Skin of body (tissue), 2 donors: ENCODE measurements around the gene MCF2L. TPM values are rescaled to one million over a fixed set of nuclear protein-coding genes. Genes with fewer than 3 reads are reported as not detected.
A peak's percentile ranks its signal among the peaks of the same experiment; 100 is the strongest.

ENCODE experiments used
- DNase-seq: peaks from one replicate; lab custom pipeline; 2025; lab: John Stamatoyannopoulos, UW
- total RNA-seq: library from RNA; depleted of rRNA; stranded (reverse); fragments of >200 nt; gene quantifications from one replicate; pipeline ENCODE4 v1.2.3, GENCODE V29; 2014

MCF2L gene
- total RNA-seq, 1 donor from 2014 or later = 23.9 TPM

DNA sequence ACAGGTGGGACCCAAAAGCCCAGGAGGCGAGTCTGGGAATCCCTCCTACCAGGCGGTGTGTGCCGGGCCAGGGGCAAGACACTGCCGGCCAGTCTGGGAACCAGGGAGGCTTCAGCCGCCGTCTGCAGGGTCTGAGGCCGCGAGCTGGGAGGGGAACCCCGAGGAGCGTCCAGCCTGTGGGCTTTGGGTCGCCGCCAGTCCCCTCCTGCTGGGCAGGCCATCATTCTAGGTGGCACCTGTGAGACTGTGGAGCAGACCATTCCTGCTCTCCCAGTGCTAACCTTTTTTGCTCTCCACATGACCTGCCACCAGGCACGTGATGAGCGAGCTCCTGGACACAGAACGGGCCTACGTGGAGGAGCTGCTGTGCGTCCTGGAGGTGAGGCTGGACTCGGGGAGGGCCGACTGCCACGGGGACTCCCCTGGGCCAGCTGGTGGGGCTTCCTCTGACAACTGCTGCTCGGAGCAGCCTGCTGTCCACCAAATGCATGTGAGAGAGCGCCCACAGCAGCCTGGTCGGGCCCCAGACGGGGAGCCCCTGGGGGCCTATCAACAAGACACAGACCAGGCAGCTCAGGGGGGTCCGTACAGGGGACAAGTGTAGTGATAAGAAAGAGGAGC lies 112.0 kb downstream of the MCF2L start:
- DNase-seq = no peak

DNA sequence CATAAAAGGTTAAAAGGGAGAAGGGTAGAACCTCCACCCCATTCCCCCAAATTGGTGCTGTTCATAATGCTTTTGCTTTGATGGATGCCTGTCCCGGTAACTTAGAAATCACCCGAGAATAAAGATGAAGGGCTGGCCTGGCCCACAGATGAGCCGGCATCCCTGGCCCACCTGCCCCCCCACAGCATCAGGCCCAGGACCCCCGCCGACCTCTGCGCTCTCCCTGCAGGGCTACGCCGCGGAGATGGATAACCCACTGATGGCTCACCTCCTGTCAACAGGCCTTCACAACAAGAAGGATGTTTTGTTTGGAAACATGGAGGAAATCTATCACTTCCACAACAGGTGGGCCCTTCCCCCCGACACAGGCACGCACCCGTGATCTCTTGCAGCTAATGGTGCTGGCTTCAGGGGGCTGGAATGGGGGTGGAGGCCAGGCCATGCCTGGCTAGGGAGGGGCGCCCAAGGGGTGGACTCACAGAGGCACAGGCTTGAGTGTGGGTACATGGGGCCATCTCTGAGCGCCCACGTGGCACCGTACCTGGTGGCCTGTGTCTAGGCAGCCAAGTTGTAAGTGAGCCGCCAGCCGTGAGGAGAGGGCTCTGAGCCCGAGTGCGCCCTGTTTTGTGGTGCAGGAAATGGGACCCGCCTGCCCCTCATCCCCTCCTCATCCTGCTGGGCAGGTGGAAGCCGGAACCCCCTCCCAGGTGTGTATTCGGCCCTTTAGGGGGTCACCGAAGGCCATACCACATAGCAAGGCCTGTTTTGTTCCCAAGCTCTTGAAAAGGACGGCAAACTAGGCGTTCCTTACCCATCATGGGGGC lies 113.4 kb downstream of the MCF2L start:
- no peak for DNase-seq

DNA sequence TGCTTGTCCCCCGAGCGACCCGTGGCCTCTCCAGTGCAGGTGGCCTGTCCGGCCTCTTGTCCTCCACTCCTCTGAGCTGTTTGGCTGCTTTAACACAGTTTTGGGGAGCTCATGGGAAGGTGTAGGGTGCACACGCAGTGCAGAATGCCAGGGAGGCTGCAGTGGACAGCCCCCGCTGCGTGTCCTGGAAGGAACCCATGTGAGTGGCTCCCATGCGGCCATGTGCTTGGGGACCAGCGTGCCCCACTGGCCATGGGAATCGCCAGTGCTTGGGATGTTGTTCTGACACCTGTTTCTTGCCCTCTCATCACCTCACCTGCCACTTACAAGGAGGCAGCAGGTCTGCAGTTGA lies 114.0 kb downstream of the MCF2L start:
- no peak for DNase-seq

DNA sequence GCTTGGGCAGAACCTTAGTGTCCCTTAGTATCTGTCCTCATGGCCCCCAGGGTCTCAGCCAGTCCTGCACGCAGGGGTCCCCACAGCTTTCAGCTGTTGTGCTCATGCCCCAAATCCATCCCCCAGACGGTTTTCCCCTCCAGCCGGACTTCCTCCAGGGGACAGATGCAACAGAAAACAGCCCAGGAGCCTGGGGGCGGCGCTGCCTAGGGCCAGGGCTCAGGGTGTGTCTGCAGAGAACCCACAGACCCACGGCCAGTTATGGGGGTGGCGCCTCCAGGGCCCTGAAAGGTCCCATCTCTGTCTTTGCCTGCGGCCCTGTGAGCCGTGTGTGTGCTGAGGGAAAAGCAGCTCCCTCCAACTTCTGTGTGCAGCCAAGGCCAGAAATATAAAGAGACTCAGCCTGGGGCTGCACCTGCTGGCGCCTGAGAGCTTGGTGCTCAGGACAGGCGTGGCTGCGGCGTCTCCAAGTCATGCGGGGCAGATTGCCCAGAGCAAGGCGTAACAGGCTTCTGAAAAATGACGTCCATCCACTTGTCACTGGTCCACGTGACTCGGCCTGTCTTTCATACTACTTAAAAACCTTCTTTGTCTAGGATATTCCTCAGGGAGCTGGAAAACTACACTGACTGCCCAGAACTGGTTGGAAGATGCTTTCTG lies 114.5 kb downstream of the MCF2L start:
- DNase-seq = peak; percentile 43

DNA sequence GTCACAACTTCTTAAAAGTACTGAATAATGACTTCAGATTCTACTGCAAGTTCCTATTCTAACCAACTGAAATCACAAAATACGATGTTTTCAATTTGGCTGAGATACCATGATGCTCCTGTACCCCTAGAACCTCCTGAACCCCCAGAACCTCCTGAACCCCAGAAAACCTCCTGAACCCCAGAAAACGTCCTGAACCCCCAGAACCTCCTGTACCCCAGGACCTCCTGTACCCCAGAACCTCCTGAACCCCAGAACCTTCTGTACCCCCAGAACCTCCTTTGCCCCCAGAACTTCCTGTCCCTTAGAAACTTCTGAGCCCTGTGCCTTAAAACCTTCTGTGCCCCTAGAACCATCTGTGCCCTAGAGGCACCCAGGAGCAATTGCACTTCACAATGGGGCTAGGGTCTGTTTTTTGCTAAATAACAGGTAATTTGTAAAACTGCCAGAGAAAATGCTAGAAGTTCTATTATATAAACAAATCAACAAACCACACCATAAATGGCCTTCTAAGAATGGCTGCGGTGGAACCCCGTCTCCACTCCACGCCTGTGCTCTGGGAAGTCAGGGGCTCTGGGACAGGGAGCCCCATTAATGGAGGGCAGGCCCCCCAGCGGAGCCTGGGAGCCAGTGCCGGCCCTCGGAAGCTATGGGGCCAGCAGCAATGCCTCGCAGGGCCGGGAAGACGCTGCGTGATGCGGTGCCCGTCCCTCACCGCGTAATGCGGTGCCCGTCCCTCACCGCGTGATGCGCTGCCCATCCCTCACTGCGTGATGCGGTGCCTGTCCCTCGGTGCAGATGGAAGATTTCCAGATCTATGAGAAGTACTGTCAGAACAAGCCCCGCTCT lies 115.3 kb downstream of the MCF2L start:
- DNase-seq = no peak

DNA sequence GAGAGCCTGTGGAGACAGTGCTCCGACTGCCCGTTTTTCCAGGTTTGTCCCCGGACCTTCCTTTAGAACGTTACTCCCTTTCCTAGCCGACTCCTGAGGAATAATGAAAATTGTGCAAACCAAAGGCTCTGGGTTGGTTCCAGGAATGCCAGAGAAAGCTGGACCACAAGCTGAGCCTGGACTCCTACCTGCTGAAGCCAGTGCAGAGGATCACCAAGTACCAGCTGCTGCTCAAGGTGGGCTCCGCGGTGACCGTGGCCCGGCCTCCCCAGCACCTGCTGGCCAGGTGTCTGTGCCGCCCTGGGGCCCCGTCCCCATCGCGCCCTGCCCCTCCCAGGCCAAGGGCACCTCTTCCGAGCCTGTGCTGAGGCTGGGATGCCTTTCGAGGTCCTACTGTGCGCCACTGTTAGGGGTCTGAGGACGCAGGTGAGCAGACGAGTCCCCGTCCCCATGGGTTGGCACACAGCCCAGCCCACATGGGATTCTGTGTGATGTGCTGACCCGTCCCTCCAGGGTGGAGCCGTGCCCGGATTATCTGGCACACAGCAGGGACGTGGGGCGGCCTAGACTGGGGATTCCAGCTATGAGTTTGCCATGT lies 116.0 kb downstream of the MCF2L start:
- DNase-seq = no peak

DNA sequence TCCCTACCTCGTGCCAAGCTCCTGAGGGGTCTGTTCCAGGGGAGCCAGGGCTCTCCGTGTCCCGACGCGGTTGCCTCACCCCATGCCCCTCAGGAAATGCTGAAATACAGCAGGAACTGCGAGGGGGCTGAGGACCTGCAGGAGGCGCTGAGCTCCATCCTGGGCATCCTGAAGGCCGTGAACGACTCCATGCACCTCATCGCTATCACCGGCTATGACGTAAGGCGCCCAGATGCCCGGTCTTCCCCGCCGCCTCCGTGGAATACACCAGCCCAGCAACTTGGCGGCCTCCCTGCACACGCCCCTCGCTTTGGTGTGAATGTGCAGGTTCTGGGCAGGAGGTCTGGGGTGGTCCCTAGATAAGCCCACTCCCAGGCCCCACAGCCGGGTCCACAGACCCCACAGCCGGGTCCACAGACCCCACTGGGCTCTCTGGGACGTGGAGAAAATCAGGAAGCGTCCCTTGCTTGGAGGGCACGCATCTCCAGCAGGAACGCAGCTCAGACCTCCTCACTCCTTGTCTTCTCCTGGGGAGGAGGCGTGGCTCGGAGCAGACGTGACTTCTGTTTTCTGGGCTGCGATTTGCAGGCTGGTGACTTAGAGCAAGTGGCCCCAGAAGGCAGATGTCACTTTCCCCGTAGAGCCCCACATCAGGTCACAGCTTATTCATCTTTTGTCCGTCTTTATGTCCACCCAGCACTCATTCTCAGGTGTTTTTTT lies 117.2 kb downstream of the MCF2L start:
- no peak for DNase-seq

DNA sequence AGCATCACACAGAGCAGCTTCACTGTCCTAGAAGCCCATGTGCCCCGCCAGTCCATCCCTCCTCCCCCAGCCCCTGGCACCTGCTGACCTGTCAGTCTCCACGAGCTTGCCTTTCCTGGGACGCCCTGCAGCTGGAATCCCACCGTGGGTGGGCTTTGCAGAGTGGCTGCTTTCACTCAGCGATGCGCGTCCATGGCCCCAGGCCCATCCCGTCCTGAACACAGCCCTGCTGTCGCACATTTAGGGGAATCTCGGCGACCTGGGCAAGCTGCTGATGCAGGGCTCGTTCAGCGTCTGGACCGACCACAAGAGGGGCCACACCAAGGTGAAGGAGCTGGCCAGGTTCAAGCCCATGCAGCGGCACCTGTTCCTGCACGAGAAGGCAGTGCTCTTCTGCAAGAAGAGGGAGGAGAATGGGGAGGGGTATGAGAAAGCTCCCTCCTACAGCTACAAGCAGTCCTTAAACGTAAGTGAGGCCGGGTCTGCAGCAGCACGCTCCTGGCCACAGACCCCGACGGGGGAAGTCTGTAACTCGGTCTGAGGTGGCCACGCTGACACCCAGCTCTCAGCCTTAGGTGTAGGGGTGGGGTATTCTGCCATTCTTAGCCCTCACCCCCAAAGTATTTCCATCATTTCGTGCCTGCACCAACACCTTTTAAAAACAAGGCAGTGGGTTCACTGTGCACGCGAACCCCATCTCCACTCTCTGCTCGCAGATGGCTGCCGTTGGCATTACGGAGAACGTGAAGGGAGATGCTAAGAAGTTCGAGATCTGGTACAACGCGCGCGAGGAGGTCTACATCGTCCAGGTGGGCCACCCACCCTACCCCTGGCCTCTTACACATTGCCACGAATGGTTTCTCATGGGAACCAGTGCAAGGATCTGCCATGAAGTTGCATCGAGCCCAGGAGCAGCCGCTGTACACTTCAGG lies 118.2 kb downstream of the MCF2L start:
- no peak for DNase-seq

DNA sequence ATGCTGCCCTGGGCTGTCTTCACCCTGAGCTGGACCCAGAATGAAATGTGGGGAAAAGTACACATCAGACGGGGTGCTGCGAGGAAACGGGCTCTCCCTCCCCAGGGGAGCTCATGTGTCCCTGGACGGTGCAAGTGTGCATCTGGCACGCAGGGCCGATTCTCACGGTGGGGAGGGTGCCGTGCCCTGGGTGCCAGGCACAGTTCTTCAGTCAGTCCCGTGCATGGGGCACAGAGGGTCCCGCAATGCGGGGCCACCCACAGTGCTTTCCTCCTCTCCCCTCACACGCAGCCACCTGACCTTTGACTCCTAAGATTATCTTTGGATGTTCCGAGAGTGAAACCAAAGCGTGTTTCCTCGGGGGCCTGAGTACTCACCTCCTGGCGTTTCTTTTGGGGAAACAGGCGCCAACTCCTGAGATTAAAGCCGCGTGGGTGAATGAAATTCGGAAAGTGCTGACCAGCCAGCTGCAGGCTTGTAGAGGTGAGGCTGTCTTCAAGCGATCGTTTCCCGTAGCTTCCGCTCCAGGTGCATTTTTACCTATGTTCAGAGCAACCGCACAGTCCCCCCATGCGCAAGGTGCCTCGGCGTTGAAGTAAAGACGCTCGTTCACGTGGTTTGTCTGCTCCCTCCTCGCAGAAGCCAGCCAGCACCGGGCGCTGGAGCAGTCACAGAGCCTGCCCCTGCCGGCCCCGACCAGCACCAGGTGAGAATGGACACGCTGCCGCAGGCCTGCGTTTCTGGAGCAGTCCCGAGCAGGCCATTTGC lies 119.1 kb downstream of the MCF2L start:
- no peak for DNase-seq

DNA sequence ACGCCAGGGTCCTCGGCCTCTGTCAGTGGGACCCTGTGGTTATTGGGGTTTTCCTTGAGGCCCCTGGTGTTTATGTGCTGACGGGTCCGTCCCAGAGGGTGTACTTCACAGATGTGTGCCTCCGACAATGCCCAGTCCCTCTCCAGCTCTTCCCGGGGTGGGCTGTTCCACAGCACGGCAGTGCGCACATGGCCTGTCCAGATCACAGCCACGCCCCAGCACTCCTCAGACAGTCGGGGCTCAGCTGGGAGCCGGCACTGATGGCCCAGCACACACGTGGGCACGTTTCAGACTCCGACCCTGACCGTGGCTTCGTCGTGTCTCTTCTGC lies 119.6 kb downstream of the MCF2L start:
- DNase-seq = no peak

DNA sequence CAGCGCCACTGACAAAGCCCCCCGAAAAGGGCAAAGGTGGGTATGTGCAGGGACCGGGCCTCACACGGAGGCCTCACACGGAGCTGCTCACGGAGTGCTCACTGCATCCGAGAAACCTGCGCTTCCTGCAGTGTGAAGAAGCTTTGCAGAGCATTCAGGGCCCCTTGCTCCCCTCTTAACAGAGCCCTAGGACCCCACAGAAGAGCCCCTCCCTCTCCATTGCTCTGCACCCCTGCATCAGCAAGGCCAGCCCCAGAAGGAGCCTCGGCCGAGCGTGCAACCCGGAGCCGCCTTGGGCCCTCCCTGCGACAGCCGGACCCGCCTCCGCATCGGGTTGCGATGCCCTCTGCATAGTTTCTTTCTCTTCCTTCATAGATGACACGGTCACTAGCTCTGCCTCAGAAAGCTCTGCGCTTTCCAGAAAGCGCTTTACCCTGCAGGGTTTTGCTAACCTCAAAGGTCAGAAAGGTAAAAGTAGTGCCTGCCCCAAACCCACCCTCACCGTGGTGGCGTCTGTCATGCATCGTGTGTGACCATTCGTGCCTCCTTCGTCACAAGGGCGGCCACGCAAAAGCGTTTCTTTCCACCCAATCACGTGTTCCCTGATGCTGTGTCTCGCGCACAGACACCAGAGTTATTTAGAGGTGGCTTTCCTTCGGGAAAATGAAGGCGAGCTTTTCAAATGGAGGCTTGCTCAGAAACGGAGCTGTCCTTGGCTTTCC lies 120.8 kb downstream of the MCF2L start:
- DNase-seq = no peak

DNA sequence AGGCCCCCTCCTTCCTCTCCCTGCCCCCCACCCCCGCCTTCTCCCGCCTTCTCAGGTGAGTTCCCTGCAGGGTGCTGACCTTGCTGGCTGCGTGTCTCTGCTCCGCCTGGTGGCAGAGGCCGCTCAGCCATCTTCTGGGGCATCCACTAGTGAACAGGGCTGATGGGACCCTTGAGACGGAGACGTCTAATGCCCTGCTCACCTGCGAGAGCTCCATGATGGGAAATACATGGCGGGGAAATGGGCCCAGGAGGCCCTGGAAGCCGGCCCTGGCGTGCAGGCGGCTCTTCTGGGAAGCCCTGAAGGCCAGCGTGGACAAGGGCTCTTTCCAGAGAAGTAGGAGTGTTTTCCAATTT lies 121.4 kb downstream of the MCF2L start:
- DNase-seq = no peak

DNA sequence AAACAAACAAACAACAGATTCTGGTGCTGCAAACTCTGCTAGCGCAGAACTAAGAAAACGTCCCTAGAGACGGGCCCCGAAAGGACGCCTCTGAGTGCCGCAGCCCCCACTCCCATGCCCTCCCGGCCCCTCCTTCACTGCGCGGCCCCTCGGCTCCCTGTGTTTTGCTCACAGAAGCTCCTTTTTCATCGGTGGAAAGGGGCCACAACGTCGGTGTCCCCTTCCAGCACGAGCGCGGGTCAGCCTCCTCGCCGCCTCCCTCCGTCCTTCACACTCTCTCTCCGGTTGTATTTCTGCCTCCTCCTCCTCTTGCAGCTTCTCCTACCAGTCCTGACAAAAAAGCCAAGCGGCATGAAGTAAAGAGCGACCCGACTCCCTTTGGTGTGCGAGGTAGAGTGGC lies 121.8 kb downstream of the MCF2L start:
- no peak for DNase-seq

DNA sequence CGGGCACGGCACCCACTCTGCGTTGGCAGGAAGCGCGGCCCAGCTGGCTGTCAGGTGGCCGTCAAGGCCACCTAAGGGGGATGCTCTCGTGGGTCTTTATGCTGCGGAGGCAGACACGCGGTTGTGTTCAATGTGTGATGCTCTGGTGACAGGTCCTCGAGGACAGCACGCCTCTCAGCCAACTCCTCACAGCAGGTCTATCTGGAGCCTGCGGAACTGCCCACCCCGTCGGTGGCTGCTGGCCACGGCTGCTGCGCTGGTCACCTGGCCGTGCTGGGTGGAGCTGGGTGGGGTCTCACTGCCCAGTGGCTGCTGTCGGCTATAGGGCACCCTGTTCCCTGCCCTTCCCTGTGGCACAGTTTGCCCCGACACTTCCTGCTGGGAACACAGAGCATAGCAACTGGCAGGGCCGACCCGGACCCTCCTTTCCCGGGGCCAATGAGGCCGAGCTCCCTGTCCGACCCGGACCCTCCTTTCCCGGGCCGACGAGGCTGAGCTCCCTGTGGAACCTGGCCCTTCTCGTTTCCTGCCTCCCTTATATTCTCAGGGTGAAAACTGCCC lies 122.3 kb downstream of the MCF2L start:
- DNase-seq = no peak

DNA sequence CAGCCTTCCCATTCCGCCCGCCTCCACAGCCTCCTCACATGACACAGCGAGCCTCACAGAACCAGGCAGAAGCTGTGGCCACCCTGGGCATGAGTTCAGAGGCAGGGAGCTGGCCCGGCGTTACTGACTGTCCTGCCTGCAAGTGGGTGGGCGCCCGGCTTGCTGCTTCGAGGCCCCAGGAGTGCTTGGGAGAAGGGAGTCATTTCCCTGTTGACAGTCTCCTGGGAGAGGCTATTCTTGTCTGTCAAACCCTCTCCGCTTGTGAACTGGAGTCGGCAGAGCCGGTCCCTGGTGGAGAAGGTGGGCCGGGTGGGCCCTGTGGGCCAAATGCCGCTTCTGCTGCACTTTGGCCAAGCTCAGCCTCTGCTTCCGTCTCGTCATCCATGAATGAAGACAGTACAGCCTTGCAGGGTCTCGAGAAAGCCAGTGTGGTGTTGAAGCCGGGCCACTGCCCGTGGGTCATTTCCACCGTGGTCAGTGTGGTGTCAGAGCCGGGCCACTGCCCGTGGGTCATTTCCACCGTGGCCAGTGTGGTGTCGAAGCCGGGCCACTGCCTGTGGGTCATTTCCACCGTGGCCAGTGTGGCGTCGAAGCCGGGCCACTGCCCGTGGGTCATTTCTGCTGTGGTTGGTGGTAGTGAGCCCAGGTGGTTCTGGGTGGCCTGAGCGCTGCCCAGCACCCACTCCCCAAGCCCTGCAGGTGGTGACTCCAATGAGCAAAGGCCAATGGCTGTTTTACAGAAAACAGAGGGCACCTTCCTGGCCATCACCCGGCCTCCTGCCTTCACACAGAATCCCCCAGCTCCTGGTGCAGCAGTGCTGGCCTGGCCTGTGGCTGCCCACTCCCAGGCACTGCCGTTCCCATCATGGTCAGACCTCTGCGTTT lies 123.1 kb downstream of the MCF2L start:
- no peak for DNase-seq

DNA sequence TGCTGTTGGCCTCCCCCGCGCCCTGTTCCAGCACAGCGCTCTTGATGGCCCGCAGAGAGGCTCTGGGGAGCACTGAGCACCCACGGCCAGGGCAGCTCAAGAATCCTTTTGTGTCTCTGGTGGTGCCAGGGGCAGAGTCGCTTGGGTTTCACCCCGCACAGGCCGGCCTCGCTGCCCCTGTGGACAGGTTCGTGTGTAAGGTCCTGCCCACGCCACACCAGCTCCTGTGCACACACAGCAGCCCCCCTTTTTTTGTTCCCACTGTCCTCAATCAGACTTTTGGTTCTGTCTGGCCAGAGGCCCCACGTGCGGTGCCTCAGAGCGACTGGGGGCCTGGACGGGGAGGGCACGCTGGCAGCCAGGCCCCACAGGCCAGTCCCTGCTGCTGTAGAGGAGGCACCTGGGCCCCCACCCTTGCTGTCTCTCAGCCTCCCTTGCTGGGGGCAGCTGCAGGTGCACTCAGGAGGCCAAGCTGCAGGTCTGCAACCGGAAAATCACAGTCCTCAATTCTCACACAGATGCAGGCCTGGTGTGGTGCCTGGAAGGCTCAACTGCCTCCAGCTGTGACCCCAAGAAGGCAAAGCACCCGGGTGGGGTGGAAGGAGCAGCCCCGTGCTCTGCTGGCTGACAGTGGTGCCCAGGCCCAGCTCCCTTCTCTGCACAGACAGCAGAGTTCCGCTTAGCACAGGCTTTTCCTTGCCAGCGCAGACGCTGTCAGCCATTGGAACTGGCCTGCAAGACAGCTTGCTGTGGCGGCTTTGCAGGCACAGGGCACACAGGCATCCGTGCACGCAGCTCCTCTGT lies 124.0 kb downstream of the MCF2L start:
- DNase-seq = no peak
